HEK293 (cell line): Measurements from ENCODE around the gene SGSM2.

ENCODE experiments used
- CTCF ChIP-seq: fragments of 450-650 bp; formaldehyde crosslinking; IDR thresholded peaks from 2 replicates; pipeline ENCODE4 v1.5.1; 2016; ENCODE audit warnings: missing biosample characterization, missing genetic modification characterization
- ELK4 ChIP-seq: IDR thresholded peaks from 2 replicates; pipeline ENCODE4 v1.6.1; 2011; ENCODE audit warnings: mild to moderate bottlenecking, low read depth, low read length, borderline replicate concordance
- FEZF1 ChIP-seq: fragments of 450-650 bp; formaldehyde crosslinking; IDR thresholded peaks from 2 replicates; pipeline ENCODE4 v1.5.1; 2016; ENCODE audit warnings: missing biosample characterization, missing genetic modification characterization
- KLF8 ChIP-seq: fragments of 450-650 bp; formaldehyde crosslinking; IDR thresholded peaks from 2 replicates; pipeline ENCODE4 v1.5.1; 2016; ENCODE audit warnings: missing biosample characterization, missing genetic modification characterization
- PRDM10 ChIP-seq: fragments of 450-650 bp; formaldehyde crosslinking; IDR thresholded peaks from 2 replicates; pipeline ENCODE4 v1.5.1; 2016; ENCODE audit warnings: missing biosample characterization, missing genetic modification characterization
- PRDM6 ChIP-seq: fragments of 450-650 bp; formaldehyde crosslinking; IDR thresholded peaks from 2 replicates; pipeline ENCODE4 v1.5.1; 2017; ENCODE audit warnings: missing biosample characterization, missing genetic modification characterization
- TSHZ1 ChIP-seq: fragments of 450-650 bp; formaldehyde crosslinking; IDR thresholded peaks from 2 replicates; pipeline ENCODE4 v1.5.1; 2016; ENCODE audit warnings: missing biosample characterization, missing genetic modification characterization, borderline replicate concordance
- ZBTB10 ChIP-seq: fragments of 450-650 bp; formaldehyde crosslinking; IDR thresholded peaks from 2 replicates; pipeline ENCODE4 v1.5.1; 2016; ENCODE audit warnings: missing biosample characterization, missing genetic modification characterization
- ZBTB6 ChIP-seq: fragments of 450-650 bp; formaldehyde crosslinking; IDR thresholded peaks from 2 replicates; pipeline ENCODE4 v1.5.1; 2017; ENCODE audit warnings: missing biosample characterization, missing genetic modification characterization
- ZBTB8A ChIP-seq: fragments of 450-650 bp; formaldehyde crosslinking; IDR thresholded peaks from 2 replicates; pipeline ENCODE4 v1.5.1; 2016; ENCODE audit warnings: missing biosample characterization, missing genetic modification characterization
- ZNF112 ChIP-seq: fragments of 450-650 bp; formaldehyde crosslinking; IDR thresholded peaks from 2 replicates; pipeline ENCODE4 v1.5.0; 2017; ENCODE audit warnings: missing biosample characterization, missing genetic modification characterization
- ZNF404 ChIP-seq: fragments of 450-650 bp; formaldehyde crosslinking; IDR thresholded peaks from 2 replicates; pipeline ENCODE4 v1.5.1; 2017; ENCODE audit warnings: missing biosample characterization, missing genetic modification characterization
- ZNF423 ChIP-seq: fragments of 450-650 bp; formaldehyde crosslinking; IDR thresholded peaks from 2 replicates; pipeline ENCODE4 v1.5.1; 2016; ENCODE audit warnings: missing biosample characterization, missing genetic modification characterization
- ZNF549 ChIP-seq: fragments of 450-650 bp; IDR thresholded peaks from 2 replicates; pipeline ENCODE4 v1.5.1; 2018; ENCODE audit warnings: missing biosample characterization, missing genetic modification characterization, mild to moderate bottlenecking, inconsistent platforms, moderate library complexity
- ZNF580 ChIP-seq: fragments of 450-650 bp; formaldehyde crosslinking; IDR thresholded peaks from 2 replicates; pipeline ENCODE4 v1.5.1; 2016; ENCODE audit warnings: missing biosample characterization, missing genetic modification characterization
- ZNF585B ChIP-seq: fragments of 450-650 bp; formaldehyde crosslinking; IDR thresholded peaks from 2 replicates; pipeline ENCODE4 v1.5.1; 2016; ENCODE audit warnings: missing biosample characterization, missing genetic modification characterization
- ZNF639 ChIP-seq: fragments of 450-650 bp; formaldehyde crosslinking; IDR thresholded peaks from 2 replicates; pipeline ENCODE4 v1.5.1; 2016; ENCODE audit warnings: missing biosample characterization, missing genetic modification characterization
- ZNF660 ChIP-seq: fragments of 450-650 bp; IDR thresholded peaks from 2 replicates; pipeline ENCODE4 v1.5.1; 2018; ENCODE audit warnings: missing biosample characterization, mild to moderate bottlenecking, missing genetic modification characterization
- ZNF670 ChIP-seq: fragments of 450-650 bp; formaldehyde crosslinking; IDR thresholded peaks from 2 replicates; pipeline ENCODE4 v1.5.1; 2016; ENCODE audit warnings: missing biosample characterization, missing genetic modification characterization, low read depth
- ZNF76 ChIP-seq: fragments of 450-650 bp; formaldehyde crosslinking; IDR thresholded peaks from 2 replicates; pipeline ENCODE4; 2016; ENCODE audit warnings: low read depth, missing biosample characterization, missing genetic modification characterization, borderline replicate concordance

Gene SGSM2

GRCh38 chr17:2396568-2397246, 59.4 kb downstream of the SGSM2 start (continued):
- TF ChIP-seq PRDM10 (tag by site-specific recombination) (peak; percentile 82), ZBTB10 (tag by site-specific recombination) (no peak), KLF8 (tag by site-specific recombination) (peak; percentile 88), TSHZ1 (tag by site-specific recombination) (no peak), ZNF112 (tag by site-specific recombination) (no peak), ZNF423 (tag by site-specific recombination) (peak; percentile 99), FEZF1 (tag by site-specific recombination) (peak; percentile 22; the same call in 1 of the 2 replicates), ZBTB6 (tag by site-specific recombination) (peak; percentile 90), ZNF549 (tag by site-specific recombination) (no peak), ZNF660 (tag by site-specific recombination) (no peak), ZBTB8A (tag by site-specific recombination) (peak; percentile 68), ZNF639 (tag by site-specific recombination) (no peak; the same call in 1 of the 2 replicates), PRDM6 (no peak), ZNF404 (tag by site-specific recombination) (no peak), ELK4 (no peak), ZNF76 (peak; percentile 86; the same call in 1 of the 2 replicates), ZNF585B (tag by site-specific recombination) (no peak), ZNF670 (tag by site-specific recombination) (no peak), CTCF (no peak), ZNF580 (tag by site-specific recombination) (0 out of 2 replicates have a peak, but pooled peaks have one; percentile 33)
